Stimulated activated CD4-positive, alpha-beta T cell treated with anti-CD3 and anti-CD28 coated beads, Interleukin-4, amount 100 ng/mL, for 24 hours (primary cell): ENCODE data around the gene MRPS7.

ENCODE experiments used
- DNase-seq: peaks from one replicate; pipeline ENCODE4 v3.0.0-alpha.2; 2020

Gene MRPS7

DNA sequence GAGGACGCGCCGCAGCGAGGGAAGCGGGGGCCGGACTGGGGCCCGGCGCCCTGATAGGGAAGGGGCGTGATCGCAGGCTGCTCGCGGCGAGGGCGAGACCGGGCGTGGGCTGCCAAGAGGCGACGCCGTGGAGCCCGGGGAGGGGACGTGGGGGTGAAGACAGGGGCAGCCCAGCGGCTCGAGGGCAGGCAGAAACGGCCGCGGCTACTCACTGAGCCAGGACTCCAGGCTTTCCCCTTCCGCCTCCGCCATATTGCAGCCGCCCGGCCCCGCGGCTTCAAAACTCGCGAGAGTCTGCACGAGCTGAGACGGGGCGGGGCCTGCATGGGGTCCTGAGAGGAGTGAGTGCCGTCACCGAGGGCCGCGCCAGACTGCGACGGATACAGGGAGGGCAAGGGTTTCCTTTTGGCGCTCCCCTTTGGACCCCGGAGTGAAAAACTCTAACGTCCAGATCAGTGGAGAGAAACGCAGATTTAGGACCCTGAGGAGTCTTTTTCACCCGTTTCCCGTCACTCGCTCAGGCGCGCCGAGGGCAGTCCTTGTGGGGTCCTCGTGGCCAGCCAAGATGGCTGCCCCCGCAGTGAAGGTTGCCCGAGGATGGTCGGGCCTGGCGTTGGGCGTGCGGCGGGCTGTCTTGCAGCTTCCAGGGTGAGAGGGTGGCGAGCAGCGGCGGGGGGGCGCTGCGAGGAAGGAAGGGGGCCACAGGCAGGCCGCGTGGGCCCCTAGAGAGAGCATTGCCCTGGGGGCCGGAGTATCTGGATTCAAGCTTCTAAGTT lies at the start of gene MRPS7, which contains the start of gene GGA3:
TSS of gene MRPS7 (plus strand) at position 544 of the 776 bp plus-strand sequence. CDS start at position 566, 22 bp downstream.
TSS of gene GGA3 (minus strand) at position 271 of the 776 bp plus-strand sequence. CDS start at position 252, 19 bp downstream.
- DNase-seq = peak; percentile 96

GRCh38 chr17:75218131-75218530 lies 43.5 kb upstream of the MRPS7 start:
- DNase-seq = no peak

DNA sequence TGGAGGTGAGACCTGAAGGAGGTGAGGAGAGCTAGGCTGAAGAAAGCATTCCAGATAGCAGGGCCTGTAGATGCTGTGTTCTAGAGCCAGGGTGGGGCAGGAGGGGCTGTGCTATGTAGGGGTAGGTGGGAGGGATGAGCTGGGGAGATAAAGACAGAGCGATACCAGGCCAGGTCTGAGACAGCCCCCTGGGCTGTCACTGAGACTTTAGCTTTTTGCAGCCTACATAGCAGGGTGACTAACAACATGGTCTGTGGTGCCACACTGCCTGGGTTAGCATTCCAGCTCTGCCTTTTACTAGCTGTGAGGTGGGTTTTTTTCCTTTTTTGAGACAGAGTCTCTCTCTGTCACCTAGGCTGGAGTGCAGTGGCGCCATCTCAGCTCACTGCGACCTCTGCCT lies 41.9 kb upstream of the MRPS7 start:
- no peak for DNase-seq

GRCh38 chr17:75225016-75225415 lies 36.7 kb upstream of the MRPS7 start:
- no peak for DNase-seq

- no peak for DNase-seq
These were observed 34.0 kb upstream of the MRPS7 start for GRCh38 chr17:75227729-75228128.

DNA sequence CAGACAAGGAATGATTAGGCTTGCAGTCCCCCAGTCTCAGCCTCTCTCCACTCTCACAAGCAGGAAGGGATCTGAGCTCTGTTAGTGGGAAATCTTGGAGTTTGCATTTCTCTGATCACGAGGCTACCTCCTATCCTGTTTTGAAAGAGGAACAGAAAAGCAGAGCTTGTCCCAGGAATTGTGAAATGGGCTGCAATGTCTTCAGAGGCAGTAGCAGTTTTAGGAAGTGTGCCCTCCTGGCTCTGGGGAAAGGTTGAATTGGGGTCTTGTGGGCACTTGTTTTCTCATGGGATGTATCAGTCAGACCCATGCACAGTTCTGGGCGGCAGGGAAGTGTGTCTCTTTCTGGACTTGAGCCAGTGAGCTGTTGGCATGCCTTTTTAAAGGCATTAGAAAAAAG lies 33.4 kb upstream of the MRPS7 start:
- no peak for DNase-seq

DNA sequence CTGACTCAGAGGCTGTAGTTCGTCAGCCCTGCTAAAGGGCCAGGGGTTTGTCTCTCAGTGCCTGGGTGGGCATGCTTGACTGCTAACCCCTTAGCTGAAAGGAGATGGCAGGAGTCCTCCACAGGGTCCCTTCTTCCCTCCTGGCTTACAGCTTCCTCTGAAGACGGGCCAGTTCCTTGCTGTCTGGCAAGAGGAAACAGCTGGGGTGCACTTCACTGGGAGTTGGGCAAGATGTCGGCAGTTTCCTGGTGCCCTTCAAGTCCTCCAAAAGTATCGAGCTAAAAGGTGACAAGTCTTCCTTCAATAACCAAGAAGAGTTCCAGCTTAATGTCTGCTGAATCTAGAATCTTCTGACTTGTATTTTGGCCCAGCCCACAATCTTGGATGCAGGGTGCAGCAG lies 32.8 kb upstream of the MRPS7 start:
- no peak for DNase-seq

- DNase-seq = no peak
These were observed 30.6 kb upstream of the MRPS7 start for GRCh38 chr17:75231071-75231470.

DNA sequence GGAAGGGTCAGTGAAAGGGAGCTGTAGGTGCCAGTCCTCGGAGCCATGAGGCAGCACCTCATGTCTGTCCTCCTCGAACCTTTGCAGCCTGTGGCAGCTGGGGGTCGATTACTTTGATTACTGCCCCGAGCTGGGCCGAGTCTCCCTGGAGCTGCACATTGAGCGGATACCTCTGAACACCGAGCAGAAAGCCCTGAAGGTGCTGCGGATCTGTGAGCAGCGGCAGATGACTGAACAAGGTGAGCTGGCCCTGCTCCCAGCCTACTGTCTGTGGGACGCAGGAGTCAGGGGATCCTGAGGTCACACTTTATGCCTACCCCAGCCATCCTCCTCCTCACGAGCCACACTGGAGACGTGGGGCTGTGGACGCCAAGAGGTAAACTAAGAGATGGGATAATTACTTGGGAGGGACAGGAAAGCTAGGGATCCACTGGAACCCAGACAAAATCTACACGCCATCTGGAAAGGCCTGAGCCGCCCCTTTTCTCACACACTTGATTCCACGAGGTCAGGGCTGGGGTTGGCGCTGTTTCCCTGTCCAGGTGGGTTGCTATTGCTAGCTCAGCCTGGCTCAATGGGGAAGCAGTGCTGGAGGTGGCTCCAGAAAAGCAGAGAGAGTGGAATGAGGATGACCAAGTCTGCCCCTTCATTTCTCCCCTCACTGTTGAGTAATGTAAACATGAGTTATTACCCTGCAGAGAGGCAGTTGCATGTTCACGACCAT lies 29.8 kb upstream of the MRPS7 start:
- DNase-seq = no peak

DNA sequence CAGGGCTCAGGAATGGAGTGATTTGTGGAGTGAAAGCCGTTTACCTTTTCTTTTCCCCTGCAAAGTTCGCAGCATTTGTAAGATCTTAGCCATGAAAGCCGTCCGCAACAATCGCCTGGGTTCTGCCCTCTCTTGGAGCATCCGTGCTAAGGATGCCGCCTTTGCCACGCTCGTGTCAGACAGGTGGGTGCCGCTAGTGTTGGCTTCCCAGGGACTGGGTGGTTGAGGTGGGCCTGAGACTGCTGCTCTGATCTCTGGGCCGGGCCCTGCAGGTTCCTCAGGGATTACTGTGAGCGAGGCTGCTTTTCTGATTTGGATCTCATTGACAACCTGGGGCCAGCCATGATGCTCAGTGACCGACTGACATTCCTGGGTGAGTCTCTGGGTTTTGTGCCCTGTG lies 28.9 kb upstream of the MRPS7 start:
- no peak for DNase-seq

DNA sequence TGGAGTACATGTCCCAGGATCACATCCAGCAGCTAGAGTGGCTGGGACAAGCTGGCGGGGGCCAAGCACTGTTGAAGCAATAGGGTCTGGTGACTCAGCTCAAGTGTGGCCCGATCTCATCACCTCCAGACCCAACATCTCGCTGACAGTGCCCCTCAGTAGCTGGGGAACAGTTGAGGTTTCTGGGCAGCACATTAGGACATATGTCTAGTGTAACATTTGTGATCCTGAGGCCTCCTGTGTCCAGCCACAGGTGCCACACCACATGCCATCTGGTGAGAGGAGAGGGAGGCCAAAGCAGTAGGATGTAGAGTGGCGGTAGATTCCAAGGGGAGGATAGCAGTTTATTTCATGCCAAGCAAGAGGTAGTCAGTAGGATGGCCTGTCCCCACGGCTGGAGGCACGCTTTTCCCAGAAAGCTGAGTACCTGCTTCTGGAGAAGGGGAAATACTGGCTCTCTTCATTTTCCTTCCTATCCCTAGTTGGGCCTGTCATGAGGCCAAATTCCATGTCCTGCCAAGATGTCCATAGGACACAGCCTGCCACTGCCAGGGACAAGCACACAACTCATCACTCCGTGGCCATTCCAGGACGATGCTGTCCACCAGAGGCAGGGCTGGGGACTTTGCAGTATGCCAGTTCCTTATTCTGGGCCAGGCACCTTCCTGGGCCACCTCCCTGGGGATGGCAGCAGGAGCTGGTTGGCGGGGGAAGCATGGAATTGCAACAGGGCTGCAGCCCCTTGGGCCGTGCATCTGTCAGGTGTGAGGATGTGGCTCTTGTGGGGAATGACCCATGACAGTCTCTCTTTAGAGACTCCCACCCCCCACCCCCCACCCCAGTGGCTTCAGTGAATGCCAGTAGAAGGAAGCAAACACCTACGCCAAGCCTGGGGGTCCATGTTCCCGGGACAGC lies 24.3 kb upstream of the MRPS7 start:
- DNase-seq = no peak

DNA sequence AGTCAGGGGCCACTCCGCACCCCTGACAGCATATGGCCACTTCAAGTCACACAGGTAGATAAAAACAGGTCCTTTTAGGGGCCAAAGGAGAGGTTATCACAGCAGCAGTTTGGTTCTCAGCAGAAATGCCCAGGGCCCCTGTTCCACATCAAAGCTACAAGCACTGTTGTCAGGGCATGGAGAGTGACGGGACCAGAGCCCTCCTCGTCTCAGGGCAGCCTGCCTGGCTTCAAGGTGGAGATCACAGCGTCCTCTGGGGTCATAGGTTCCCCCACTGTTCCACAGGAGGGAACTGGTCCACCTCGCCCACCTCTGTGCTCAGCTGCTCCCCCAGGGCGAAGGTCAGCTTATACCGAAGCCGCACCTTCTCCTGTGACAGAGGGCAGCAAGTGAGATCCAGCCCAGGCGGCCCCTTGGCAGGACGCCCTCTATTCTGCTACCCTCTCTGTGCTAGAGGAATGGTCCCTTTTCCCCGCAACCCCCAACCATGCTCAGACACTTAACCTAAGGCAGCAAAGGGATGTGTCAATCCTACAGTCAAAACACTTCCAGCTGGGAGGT lies 23.6 kb upstream of the MRPS7 start:
- DNase-seq = no peak

GRCh38 chr17:75238684-75239191 lies 22.9 kb upstream of the MRPS7 start:
- peak; percentile 70 for DNase-seq

DNA sequence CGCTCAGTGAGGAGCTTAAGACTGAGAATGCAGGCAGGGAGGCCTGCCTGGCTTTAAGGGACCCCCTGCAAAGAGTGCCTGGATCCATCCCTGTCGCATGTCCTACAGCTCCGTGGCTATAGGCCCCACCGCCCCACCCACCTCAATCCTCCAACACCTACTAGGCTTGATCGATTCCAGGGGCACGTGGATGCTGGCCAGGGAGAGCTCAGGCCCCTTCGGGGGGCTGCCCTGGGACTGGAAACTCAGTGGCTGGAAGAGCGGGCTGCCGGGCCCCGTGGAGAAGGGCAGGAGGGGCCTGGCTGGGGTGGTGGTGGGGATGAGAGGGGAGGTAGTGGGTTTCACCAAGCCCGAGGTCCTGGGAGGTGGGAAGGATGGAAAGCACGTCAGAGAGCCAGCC lies 22.5 kb upstream of the MRPS7 start:
- DNase-seq = no peak

DNA sequence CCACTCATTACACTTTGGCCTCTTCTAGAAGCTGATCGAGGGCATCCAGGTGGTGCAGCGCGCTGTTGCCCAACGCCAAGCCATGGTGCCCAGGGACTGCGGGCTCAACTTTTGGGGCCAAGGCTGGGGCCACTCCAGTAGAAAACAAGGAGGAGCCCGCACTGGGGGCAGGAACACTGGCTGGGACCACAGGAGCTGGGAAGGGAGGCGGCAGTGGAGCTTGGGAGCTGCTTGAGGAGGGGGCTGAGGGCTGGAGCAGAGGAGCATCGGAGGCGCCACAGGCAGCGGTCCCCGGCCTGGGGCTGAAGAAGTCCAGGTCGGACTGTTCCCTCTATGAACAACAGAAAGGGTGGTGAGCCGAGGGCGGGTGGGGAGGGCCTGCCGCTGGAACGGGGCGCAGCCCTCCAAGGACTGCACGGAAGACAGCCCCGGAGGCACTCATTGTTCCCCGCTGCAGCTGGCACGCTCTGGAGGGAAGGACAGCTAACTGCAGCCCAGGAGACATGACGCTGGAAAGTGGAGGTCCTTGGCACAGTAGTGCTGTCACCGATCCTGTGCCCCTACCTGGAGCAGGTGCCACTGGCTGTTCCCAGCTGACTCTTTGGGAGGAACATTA lies 21.8 kb upstream of the MRPS7 start:
- DNase-seq = no peak

GRCh38 chr17:75240394-75241142 lies 21.1 kb upstream of the MRPS7 start:
- DNase-seq = peak; percentile 54

DNA sequence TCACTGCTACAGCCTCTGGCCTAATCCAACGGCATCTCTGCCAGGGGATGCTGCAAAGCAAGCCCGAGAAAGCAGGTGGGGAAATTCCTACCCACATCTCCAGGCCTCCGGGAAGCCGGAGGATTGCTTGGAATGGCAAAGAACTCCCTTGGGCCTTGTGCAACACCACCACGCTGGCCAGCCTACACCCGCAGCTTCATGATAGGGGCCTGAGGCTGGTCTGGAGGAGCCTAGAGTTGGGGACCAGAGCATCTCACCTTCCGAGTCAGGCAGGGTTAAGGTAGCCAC lies 20.6 kb upstream of the MRPS7 start:
- no peak for DNase-seq

- DNase-seq = no peak
These were observed 20.2 kb upstream of the MRPS7 start for GRCh38 chr17:75241502-75241901.

GRCh38 chr17:75241996-75242460 lies 19.7 kb upstream of the MRPS7 start:
- DNase-seq = peak; percentile 25

DNA sequence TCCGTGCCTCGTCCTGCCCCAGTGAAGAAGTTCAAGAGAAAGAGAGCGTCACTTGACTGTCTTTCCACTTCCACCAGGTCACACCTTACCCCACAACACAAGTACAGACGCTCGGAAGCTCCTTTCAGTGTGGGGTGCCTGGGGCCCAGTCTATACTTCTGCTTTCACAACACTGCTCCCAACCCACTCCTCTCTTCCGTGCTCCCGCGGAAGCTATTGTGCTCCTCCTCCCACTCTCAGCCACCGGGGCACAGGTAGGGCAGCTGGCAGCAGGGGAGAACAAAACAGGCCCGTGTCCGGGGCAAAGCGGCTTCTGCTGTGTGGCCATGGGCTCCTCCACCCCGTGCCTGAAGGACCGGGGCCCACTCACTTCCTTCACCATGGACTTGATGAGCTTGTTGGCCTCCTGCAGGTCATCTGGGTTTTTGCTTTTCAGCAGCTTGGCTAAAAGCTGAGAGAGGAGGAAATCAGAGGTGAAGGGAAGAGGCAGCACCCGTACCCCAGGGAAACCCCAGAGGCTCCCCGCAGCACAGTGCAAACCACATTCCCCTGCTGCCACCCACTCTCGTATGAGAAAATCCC lies 19.1 kb upstream of the MRPS7 start:
- DNase-seq = peak; percentile 42
